A673 (cell line): ENCODE measurements around the gene IER5.

Experiments
- EZH2 ChIP-seq: fragments of 200-600 bp; sonication (generic); IDR thresholded peaks from 2 replicates; pipeline ENCODE4 v1.6.1; 2017; ENCODE audit warnings: borderline replicate concordance, low read depth, mild to moderate bottlenecking, mixed read lengths, antibody characterized with exemption, low read length; ENCODE audit not compliant: poor library complexity, severe bottlenecking
- TF ChIP-seq, protein P1 (sequence below): fragments of 300-800, 200-600 bp; sonication (generic); conservative IDR thresholded peaks from 2 replicates; pipeline ENCODE4 v1.5.1; 2017; ENCODE audit warnings: low read depth, mild to moderate bottlenecking, antibody characterized with exemption, low read length, moderate library complexity, mixed read lengths

DNA sequence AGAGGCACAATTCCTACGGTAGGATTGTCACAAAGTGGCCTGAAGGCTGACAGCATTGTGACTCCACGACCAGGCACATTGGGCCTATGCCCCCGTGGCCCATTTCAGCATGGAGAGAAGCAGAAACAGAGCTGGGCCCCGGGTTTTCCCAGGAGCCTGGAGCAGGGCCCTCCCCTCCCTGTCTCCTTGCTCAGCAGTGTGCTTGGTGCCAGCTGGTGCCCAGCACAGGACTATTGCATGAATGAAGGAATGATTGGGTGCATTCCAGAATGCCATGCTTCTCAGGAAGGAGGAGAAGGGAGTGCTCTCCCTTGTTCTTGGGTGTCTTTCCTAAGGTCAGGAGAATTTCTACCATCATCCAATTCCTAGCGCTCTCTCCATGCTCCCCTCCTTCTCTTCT is 33.7 kb downstream of the IER5 start:
- TF ChIP-seq, protein P1, sequence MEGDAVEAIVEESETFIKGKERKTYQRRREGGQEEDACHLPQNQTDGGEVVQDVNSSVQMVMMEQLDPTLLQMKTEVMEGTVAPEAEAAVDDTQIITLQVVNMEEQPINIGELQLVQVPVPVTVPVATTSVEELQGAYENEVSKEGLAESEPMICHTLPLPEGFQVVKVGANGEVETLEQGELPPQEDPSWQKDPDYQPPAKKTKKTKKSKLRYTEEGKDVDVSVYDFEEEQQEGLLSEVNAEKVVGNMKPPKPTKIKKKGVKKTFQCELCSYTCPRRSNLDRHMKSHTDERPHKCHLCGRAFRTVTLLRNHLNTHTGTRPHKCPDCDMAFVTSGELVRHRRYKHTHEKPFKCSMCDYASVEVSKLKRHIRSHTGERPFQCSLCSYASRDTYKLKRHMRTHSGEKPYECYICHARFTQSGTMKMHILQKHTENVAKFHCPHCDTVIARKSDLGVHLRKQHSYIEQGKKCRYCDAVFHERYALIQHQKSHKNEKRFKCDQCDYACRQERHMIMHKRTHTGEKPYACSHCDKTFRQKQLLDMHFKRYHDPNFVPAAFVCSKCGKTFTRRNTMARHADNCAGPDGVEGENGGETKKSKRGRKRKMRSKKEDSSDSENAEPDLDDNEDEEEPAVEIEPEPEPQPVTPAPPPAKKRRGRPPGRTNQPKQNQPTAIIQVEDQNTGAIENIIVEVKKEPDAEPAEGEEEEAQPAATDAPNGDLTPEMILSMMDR: no peak
- TF ChIP-seq EZH2: no peak
